Measurements from ENCODE around the gene MTFR2.
A peak's percentile ranks its signal among the peaks of the same experiment; 100 is the strongest.

The MTFR2 gene

GRCh38 chr6:136249811-136250685, at the start of gene MTFR2:
MTFR2 (minus strand) TSS chr6:136250311; CDS start chr6:136249099, 1,212 bp downstream.
- Mint-ChIP-seq H3K4me3 (peak within 1 kb of the TSS; percentile 92 to 93 (median 92)), H3K27ac (no peak within 1 kb of the TSS), H3K36me3 (ENCODE audit: low read depth) (no peaks in the 10 kb centered on the region), H3K9me3 (no peaks in the 10 kb centered on the region), H3K27me3 (ENCODE audit: low read depth) (no peaks in the 10 kb centered on the region), H3K4me1 (peaks cover 14% of the 10 kb centered on the region)
- TF ChIP-seq CTCF (IDR thresholded peaks at IDR 0.05; ENCODE audit: unreplicated experiment in 3 of 3) = no peak

- peaks cover under 1% of the 10 kb centered on the region for H3K36me3 Mint-ChIP-seq (ENCODE audit: low read depth)
- no peak for TF ChIP-seq CTCF (IDR thresholded peaks at IDR 0.05; ENCODE audit: unreplicated experiment in 3 of 3)
These were observed 44.5 kb upstream of the MTFR2 start for GRCh38 chr6:136294621-136295020.

GRCh38 chr6:136290410-136291010, 40.4 kb upstream of the MTFR2 start:
- Mint-ChIP-seq H3K9me3 (no peaks in the 10 kb centered on the region), H3K4me3 (peak overlapping the region; percentile 99), H3K27ac (peak overlapping the region; percentile 100), H3K27me3 (ENCODE audit: low read depth) (no peaks in the 10 kb centered on the region), H3K4me1 (peaks cover 32% of the 10 kb centered on the region), H3K36me3 (ENCODE audit: low read depth) (peaks cover 4% of the 10 kb centered on the region)
- TF ChIP-seq CTCF (IDR thresholded peaks at IDR 0.05; ENCODE audit: unreplicated experiment in 3 of 3) = no peak

More at GRCh38 chr6:136294621-136295020, 44.5 kb upstream of the MTFR2 start:
- Mint-ChIP-seq H3K9me3 (no peaks in the 10 kb centered on the region), H3K4me3 (no peak overlapping the region), H3K27me3 (ENCODE audit: low read depth) (no peaks in the 10 kb centered on the region), H3K27ac (peak overlapping the region in 1 of 3 experiments; percentile 26), H3K4me1 (peaks cover 12% of the 10 kb centered on the region)

- Mint-ChIP-seq H3K9me3 (no peaks in the 10 kb centered on the region), H3K4me3 (peak within 1 kb of the TSS; percentile 99), H3K27ac (peak within 1 kb of the TSS; percentile 100), H3K27me3 (ENCODE audit: low read depth) (no peaks in the 10 kb centered on the region), H3K36me3 (ENCODE audit: low read depth) (peaks cover 11% of the 10 kb centered on the region), H3K4me1 (peaks cover 39% of the 10 kb centered on the region)
- no peak for TF ChIP-seq CTCF (IDR thresholded peaks at IDR 0.05; ENCODE audit: unreplicated experiment in 3 of 3)
These were observed 39.7 kb upstream of the MTFR2 start, which contains the start of gene BCLAF1 for GRCh38 chr6:136289579-136290409. BCLAF1 (minus strand) TSS chr6:136289846; CDS start chr6:136279866, 9,980 bp downstream.

GRCh38 chr6:136289327-136289578, 39.1 kb upstream of the MTFR2 start:
- no peaks in the 10 kb centered on the region for H3K27me3 Mint-ChIP-seq (ENCODE audit: low read depth)
- peaks cover 12% of the 10 kb centered on the region for H3K36me3 Mint-ChIP-seq (ENCODE audit: low read depth)
- H3K4me3 Mint-ChIP-seq = peak overlapping the region; percentile 99
- no peak for TF ChIP-seq CTCF (IDR thresholded peaks at IDR 0.05; ENCODE audit: unreplicated experiment in 3 of 3)
- H3K4me1 Mint-ChIP-seq = peaks cover 44% of the 10 kb centered on the region
- no peaks in the 10 kb centered on the region for H3K9me3 Mint-ChIP-seq
- peak overlapping the region; percentile 100 for H3K27ac Mint-ChIP-seq
